ENCODE data around the gene KRT10. TPM values are rescaled to one million over a fixed set of nuclear protein-coding genes. Genes with fewer than 3 reads are reported as not detected.

Gene KRT10
- total and polyA plus RNA-seq, 9 of the 15 experiments (the other 6 are each of a cell fraction or from before 2014, with no cell fraction given), result 47.0 to 179 (median 76.2) TPM

DNA sequence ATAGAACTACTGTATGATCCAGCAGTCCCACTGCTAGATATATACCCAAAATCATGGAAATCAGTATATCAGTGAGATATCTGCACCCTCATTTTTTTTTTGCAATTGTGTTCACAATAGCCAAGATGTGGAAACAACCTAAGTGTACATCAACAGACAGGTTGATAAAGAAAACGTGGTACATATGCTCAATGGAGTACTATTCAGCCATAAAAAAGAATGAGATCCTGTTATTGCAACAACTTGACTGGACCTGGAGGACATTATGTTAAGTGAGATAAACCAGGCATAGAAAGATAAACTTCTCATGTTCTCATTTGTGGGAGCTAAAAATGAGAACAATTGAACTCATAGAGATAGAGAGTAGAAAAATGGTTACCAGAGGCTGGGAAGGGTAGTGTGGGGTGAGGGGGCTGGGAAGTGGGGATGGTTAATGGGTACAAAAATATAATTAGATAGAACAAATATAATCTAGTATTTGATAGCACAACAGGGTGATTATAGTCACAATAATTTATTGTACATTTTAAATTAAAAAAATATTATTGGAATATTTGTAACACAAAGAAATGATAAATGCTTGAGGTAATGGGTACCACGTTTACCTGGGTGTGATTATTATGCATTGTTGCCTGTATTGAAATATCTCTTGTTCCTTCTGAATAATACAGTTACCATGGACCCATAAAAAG lies 7.8 kb upstream of the KRT10 start (continued):
- TF ChIP-seq, protein P1, sequence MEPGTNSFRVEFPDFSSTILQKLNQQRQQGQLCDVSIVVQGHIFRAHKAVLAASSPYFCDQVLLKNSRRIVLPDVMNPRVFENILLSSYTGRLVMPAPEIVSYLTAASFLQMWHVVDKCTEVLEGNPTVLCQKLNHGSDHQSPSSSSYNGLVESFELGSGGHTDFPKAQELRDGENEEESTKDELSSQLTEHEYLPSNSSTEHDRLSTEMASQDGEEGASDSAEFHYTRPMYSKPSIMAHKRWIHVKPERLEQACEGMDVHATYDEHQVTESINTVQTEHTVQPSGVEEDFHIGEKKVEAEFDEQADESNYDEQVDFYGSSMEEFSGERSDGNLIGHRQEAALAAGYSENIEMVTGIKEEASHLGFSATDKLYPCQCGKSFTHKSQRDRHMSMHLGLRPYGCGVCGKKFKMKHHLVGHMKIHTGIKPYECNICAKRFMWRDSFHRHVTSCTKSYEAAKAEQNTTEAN (CRISPR knock-in tag; IDR thresholded peaks at IDR 0.05), result no peak
- TF ChIP-seq TRIM24 (IDR thresholded peaks at IDR 0.05) (0 out of 4 replicates have a peak, but pooled peaks of 1 of the 2 experiments have one; percentile 21), HOXB6 (CRISPR knock-in tag; IDR thresholded peaks at IDR 0.05; ENCODE audit: borderline replicate concordance) (no peak), NCOA6 (IDR thresholded peaks at IDR 0.05) (no peak), FOXJ3 (CRISPR knock-in tag; IDR thresholded peaks at IDR 0.05) (no peak), NBN (IDR thresholded peaks at IDR 0.05; ENCODE audit: low read depth) (no peak), CEBPB (tag; IDR thresholded peaks at IDR 0.05) (peak; percentile 28; the same call in 1 of the 2 replicates), GATAD2B (IDR thresholded peaks at IDR 0.05; ENCODE audit: borderline replicate concordance) (peak; percentile 31; the same call in 1 of the 2 replicates), TOE1 (IDR thresholded peaks at IDR 0.05; ENCODE audit: borderline replicate concordance) (no peak), TOE1 (CRISPR knock-in tag; IDR thresholded peaks at IDR 0.05; ENCODE audit: borderline replicate concordance, low read depth) (no peak), SIN3A (IDR thresholded peaks at IDR 0.05; ENCODE audit: borderline replicate concordance in 2 of 2, control insufficient read depth in 1 of 2, low read depth in 2 of 2, low read length in 2 of 2) (no peak), ADNP (tag; IDR thresholded peaks at IDR 0.05) (peak; percentile 73), POLR3A (IDR thresholded peaks at IDR 0.05; ENCODE audit: borderline replicate concordance, extremely low read depth, insufficient read depth, insufficient read length) (no peak), SMARCA5 (IDR thresholded peaks at IDR 0.05) (0 out of 2 replicates have a peak, but pooled peaks have one; percentile 58), ZBTB7A (IDR thresholded peaks at IDR 0.05; ENCODE audit: borderline replicate concordance, control insufficient read depth, low read depth, low read length) (no peak), PTBP1 (IDR thresholded peaks at IDR 0.05; ENCODE audit: low read depth, low read length) (no peak), CSDE1 (IDR thresholded peaks at IDR 0.05) (peak in 1 of 2 experiments; percentile 47; a peak in 1 of 4 replicates), EWSR1 (IDR thresholded peaks at IDR 0.05; ENCODE audit: borderline replicate concordance, low read depth, partially characterized antibody) (no peak), ZNF3 (CRISPR knock-in tag; IDR thresholded peaks at IDR 0.05) (no peak), KDM5B (IDR thresholded peaks at IDR 0.05; ENCODE audit: insufficient replicate concordance, low read depth, low read length) (no peak), XRCC3 (IDR thresholded peaks at IDR 0.05) (0 out of 2 replicates have a peak, but pooled peaks have one; percentile 36), CBX3 (IDR thresholded peaks at IDR 0.05; ENCODE audit: borderline replicate concordance in 1 of 2, low read length in 2 of 2) (peak in 1 of 2 experiments; percentile 15; a peak in 1 of 3 replicates), RBM22 (IDR thresholded peaks at IDR 0.05; ENCODE audit: low read depth, low read length, poor library complexity, severe bottlenecking) (no peak)
- TF ChIP-seq, protein P2, sequence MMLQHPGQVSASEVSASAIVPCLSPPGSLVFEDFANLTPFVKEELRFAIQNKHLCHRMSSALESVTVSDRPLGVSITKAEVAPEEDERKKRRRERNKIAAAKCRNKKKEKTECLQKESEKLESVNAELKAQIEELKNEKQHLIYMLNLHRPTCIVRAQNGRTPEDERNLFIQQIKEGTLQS (IDR thresholded peaks at IDR 0.05), result no peak
- TF ChIP-seq, protein P2 (CRISPR knock-in tag; conservative IDR thresholded peaks at IDR 0.05), result no peak
- TF ChIP-seq, protein P3, sequence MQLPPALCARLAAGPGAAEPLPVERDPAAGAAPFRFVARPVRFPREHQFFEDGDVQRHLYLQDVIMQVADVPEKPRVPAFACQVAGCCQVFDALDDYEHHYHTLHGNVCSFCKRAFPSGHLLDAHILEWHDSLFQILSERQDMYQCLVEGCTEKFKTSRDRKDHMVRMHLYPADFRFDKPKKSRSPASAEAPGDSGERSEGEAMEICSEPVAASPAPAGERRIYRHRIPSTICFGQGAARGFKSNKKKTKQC (CRISPR knock-in tag; IDR thresholded peaks at IDR 0.05), result no peak
- TF ChIP-seq, protein P4, sequence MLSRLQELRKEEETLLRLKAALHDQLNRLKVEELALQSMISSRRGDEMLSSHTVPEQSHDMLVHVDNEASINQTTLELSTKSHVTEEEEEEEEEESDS (CRISPR knock-in tag; IDR thresholded peaks at IDR 0.05), result no peak
